Tibial artery (tissue), 4 donors: ENCODE results near the gene CNGB1.

Source experiments
- DNase-seq, 2 donors: peaks; one replicate each; pipeline ENCODE4 v3.0.0-alpha.2; 2019
- H3K27ac ChIP-seq, 2 donors: fragments of 200-600 bp; sonication (generic) in 1 of 2; 1 replicate in 1 of 2; 2 replicates in 1 of 2; pipeline ENCODE4 v1.5.1; 2018 to 2019; ENCODE audit warnings: mild to moderate bottlenecking in 1 of 2
- H3K27me3 ChIP-seq, 2 donors: fragments of 200-600 bp; sonication (generic) in 1 of 2; one replicate each; pipeline versions ENCODE4 v1.5.1 to v1.6.0; 2016 to 2019
- H3K36me3 ChIP-seq, 3 donors: fragments of 200-600 bp; sonication (generic) in 2 of 3; one replicate each; pipeline ENCODE4 v1.5.1; 2016 to 2019; ENCODE audit warnings: mild to moderate bottlenecking in 2 of 3
- H3K4me1 ChIP-seq, 4 donors: fragments of 200-600 bp; sonication (generic) in 2 of 4; 1 replicate in 3 of 4; 2 replicates in 1 of 4; pipeline ENCODE4 v1.5.1; 2016 to 2019
- H3K4me3 ChIP-seq, 2 donors: fragments of 200-600 bp; sonication (generic) in 1 of 2; 1 replicate in 1 of 2; 2 replicates in 1 of 2; pipeline ENCODE4 v1.5.1; 2018 to 2019; ENCODE audit warnings: mild to moderate bottlenecking in 2 of 2
- H3K9me3 ChIP-seq, 3 donors: fragments of 200-600 bp; sonication (generic) in 1 of 3; one replicate each; pipeline ENCODE4 v1.5.1; 2016 to 2019
- CTCF ChIP-seq, 2 experiments: fragments of 200-600 bp in 1 of 2; fragments of 450-650 bp in 1 of 2; IDR thresholded peaks; one replicate each; pipeline ENCODE4 v1.5.1; 2017 to 2019; ENCODE audit warnings: antibody characterized with exemption in 2 of 2, mild to moderate bottlenecking in 1 of 2, moderate library complexity in 1 of 2
- intact Hi-C: fragments of 100-400 bp; cut with DNase I; formaldehyde crosslinking; loops from one replicate; pipeline ENCODE4 v1.15.0; 2023; ENCODE audit warnings: low total_unique reads

The CNGB1 gene

GRCh38 chr16:57924514-57924913, 46.4 kb downstream of the CNGB1 start:
- intact Hi-C loops, result no loop called here
- H3K36me3 ChIP-seq, result no peaks in the 10 kb centered on the region
- no peak for DNase-seq
- H3K9me3 ChIP-seq, result peaks cover 0 to under 1% (median 0%) of the 10 kb centered on the region in 3 donors
- H3K4me3 ChIP-seq, result no peak overlapping the region
- TF ChIP-seq CTCF (IDR thresholded peaks at IDR 0.05), result no peak
- no peaks in the 10 kb centered on the region for H3K4me1 ChIP-seq
- no peak overlapping the region for H3K27ac ChIP-seq
- peaks cover 0 to 25% of the 10 kb centered on the region in 2 donors for H3K27me3 ChIP-seq

- H3K9me3 ChIP-seq, result peaks cover 0 to 2% (median 0%) of the 10 kb centered on the region in 3 donors
- H3K4me3 ChIP-seq, result no peak overlapping the region
- DNase-seq, result no peak
- no peaks in the 10 kb centered on the region for H3K4me1 ChIP-seq
- H3K27ac ChIP-seq, result no peak overlapping the region
- H3K27me3 ChIP-seq, result peaks cover 0 to 25% of the 10 kb centered on the region in 2 donors
- intact Hi-C loops, result no loop called here
- no peaks in the 10 kb centered on the region for H3K36me3 ChIP-seq
- no peak for TF ChIP-seq CTCF (IDR thresholded peaks at IDR 0.05)
Measured at GRCh38 chr16:57923841-57924240, 47.1 kb downstream of the CNGB1 start.

- H3K36me3 ChIP-seq, result no peaks in the 10 kb centered on the region
- no peaks in the 10 kb centered on the region for H3K4me1 ChIP-seq
- H3K4me3 ChIP-seq, result no peak overlapping the region
- DNase-seq, result no peak
- peaks cover 0 to 25% of the 10 kb centered on the region in 2 donors for H3K27me3 ChIP-seq
- H3K27ac ChIP-seq, result no peak overlapping the region
- peaks cover 0 to 2% (median 0%) of the 10 kb centered on the region in 3 donors for H3K9me3 ChIP-seq
- intact Hi-C loops, result no loop called here
- no peak for TF ChIP-seq CTCF (IDR thresholded peaks at IDR 0.05)
Measured at GRCh38 chr16:57923418-57923817, 47.5 kb downstream of the CNGB1 start.

GRCh38 chr16:57920880-57921229, 50.1 kb downstream of the CNGB1 start:
- no peak overlapping the region for H3K4me3 ChIP-seq
- H3K36me3 ChIP-seq, result no peaks in the 10 kb centered on the region
- intact Hi-C loops, result no loop called here
- no peak for TF ChIP-seq CTCF (IDR thresholded peaks at IDR 0.05)
- peaks cover 0 to 2% (median 0%) of the 10 kb centered on the region in 3 donors for H3K9me3 ChIP-seq
- peaks cover 0 to 18% of the 10 kb centered on the region in 2 donors for H3K27me3 ChIP-seq
- no peak for DNase-seq
- H3K4me1 ChIP-seq, result no peaks in the 10 kb centered on the region
- H3K27ac ChIP-seq, result no peak overlapping the region

GRCh38 chr16:57920215-57920879, 50.6 kb downstream of the CNGB1 start:
- Histone ChIP-seq H3K36me3 (no peaks in the 10 kb centered on the region), H3K4me3 (no peak overlapping the region), H3K4me1 (no peaks in the 10 kb centered on the region), H3K27ac (no peak overlapping the region), H3K9me3 (peaks cover 0 to 2% (median 0%) of the 10 kb centered on the region in 3 donors), H3K27me3 (peaks cover 0 to 15% of the 10 kb centered on the region in 2 donors)
- DNase-seq, result no peak
- intact Hi-C loops, result no loop called here
- no peak for TF ChIP-seq CTCF (IDR thresholded peaks at IDR 0.05)
